GM12872 (cell line): ENCODE results near the gene CDH8.

ENCODE experiments used
- CTCF ChIP-seq: IDR thresholded peaks from 3 replicates; pipeline ENCODE4 v1.5.1; 2011; ENCODE audit warnings: low read depth, mild to moderate bottlenecking, low read length, moderate library complexity; ENCODE audit not compliant: insufficient read depth

CDH8 gene

GRCh38 chr16:61606581-61606980, 429.7 kb downstream of the CDH8 start:
- TF ChIP-seq CTCF: no peak
